GM19351 (cell line): ENCODE measurements around the gene PANX1.

Experiments used
- ATAC-seq: cut with Tn5 transposase; IDR thresholded peaks from one replicate; pipeline ENCODE4 v1.9.1; 2021; ENCODE audit warnings: mild to moderate bottlenecking, moderate library complexity; ENCODE audit not compliant: unreplicated experiment

PANX1 gene

GRCh38 chr11:94129512-94130297, 1.1 kb downstream of the PANX1 start:
- no peak for ATAC-seq

DNA sequence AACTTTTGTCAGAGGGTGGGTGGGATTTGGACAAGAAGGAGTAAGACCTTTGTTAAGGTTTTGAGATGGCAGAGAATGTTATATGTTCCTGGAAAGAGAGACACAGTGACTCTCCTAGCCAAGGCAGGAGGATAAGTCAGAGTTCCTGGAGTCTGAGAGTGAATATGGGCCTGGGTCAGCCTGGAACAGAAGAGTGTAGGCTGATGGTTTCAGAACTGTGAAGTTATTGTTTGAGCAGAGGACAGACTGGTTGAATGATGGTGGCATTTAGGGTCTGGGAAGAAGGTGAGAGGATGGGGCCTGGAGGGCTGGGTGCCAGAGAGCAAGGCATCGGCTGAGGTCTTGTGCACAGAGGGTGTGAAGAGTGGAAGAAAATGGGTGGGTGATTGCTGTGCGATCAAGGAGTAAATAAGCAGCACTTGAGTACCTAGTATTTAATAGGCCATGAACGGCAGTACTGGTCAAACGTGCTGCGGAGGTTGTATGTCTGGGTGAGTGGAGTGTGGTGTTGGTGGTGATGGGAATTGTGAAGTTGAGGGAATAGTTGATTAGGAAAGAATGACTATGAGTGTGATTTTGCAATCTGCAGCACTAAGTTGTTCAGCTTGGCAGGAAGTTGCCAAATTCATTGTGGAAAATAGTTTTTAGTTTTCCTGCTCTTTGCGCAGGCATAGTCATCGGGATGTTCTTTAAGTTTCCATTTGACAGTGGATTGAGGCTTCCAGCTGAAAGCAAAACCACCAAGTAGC, 1.8 kb downstream of the PANX1 start:
- ATAC-seq, result no peak

GRCh38 chr11:94131047-94131717, 2.5 kb downstream of the PANX1 start:
- ATAC-seq, result no peak

DNA sequence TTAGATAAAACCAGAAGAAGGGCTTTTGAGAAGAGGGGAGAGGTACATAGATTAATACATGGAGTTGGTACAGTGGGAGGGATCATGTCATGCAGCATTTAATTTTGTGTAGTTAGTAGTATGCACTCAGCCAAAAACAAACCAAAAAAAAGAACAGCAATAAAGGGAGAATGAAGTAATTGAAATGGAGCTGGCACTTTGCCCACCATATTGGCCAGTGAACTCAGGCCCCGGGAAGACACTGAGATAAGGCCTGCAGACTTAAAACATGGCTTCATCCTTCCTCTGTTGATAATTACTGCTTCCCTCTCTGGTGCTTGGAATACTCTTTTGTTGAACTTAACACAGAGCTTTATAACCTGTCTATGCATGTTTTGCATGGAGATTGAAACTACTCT, 3.1 kb downstream of the PANX1 start:
- ATAC-seq, result no peak

DNA sequence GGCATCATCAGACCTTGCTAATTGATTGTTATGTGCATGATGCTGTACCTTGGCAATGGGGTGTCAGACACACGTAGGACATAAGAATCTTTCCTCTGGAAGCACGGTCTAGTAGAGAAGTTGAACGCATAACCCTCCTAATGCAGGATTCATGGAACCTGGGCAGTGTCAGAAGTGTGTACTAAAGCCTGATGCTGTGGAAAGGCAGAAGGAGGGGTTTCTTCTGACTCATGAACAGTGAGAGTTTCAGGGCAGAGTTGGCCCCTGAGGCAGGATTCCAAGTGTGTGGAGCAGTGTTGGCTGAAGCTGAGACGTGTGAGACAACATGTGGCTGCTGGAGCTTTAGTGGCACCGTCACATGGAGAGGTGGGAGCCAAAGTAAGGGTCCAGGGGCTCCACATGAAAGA, 3.5 kb downstream of the PANX1 start:
- ATAC-seq, result no peak

- no peak for ATAC-seq
Observed at GRCh38 chr11:94132823-94133408, 4.3 kb downstream of the PANX1 start.

GRCh38 chr11:94133752-94134151, 5.1 kb downstream of the PANX1 start:
- no peak for ATAC-seq

- peak; percentile 62 for ATAC-seq
Observed at GRCh38 chr11:94134651-94135512, 6.2 kb downstream of the PANX1 start.

DNA sequence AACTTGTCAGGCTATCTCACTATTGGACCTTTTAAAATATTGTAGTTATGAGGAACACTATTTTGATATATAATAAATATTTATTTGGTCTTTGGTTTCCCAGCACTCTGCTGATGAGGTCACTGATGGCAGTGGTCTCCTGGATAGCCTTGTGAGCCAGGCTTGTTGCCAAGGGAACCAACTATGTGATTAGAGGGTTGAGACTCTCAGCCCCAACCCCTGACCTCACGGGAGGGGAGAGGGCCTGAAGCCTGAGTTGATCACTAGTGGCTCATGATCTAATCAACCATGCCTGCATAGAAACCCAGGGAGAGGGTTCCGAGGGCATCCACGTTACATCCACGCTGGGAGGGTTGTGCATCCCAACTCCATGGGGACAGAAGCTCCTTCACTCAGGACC, 10.8 kb downstream of the PANX1 start:
- no peak for ATAC-seq

- ATAC-seq, result no peak
Observed at GRCh38 chr11:94140154-94140655, 11.6 kb downstream of the PANX1 start.

DNA sequence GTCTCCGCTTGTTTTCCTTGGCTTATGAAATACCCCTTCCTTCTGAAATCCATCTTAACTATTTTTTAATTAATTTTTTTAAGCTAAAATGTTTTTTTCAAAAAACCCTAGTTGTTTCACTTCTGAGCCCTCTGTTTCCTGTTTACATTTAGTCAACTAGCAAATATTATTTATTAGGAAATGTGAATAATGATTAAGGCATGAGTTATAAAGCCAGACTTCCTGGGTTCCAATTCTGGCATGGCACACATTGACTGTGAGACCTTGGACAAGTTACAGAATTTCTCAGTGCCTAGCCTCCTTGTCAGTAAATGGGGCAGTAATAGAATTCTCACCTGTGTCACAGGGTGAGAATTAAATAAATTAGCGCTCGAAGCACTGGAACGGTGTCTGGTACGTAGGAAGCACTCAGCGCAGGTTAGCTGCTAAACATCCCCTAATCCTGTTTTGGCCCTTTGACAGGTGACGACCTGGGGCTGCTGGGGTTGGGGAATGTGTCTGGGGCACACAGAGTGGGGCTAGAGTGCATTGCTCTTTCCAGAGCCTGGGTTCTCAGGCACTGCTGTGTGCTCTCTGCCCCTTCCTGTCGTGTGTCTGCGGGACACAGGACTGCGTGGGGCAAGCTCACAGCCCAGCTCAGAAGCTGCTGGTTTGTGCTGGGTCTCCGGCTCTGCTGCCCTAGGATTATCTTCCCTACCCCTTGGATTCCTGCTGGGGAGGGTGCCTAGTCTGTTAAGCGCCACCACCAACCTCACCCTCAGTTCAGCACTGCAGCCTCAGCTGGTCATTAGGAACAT, 13.1 kb downstream of the PANX1 start:
- no peak for ATAC-seq

GRCh38 chr11:94142308-94143281, 14.0 kb downstream of the PANX1 start:
- ATAC-seq, result no peak

GRCh38 chr11:94144216-94144615, 15.6 kb downstream of the PANX1 start:
- no peak for ATAC-seq

GRCh38 chr11:94144664-94145063, 16.0 kb downstream of the PANX1 start:
- no peak for ATAC-seq

GRCh38 chr11:94145431-94145830, 16.8 kb downstream of the PANX1 start:
- no peak for ATAC-seq

DNA sequence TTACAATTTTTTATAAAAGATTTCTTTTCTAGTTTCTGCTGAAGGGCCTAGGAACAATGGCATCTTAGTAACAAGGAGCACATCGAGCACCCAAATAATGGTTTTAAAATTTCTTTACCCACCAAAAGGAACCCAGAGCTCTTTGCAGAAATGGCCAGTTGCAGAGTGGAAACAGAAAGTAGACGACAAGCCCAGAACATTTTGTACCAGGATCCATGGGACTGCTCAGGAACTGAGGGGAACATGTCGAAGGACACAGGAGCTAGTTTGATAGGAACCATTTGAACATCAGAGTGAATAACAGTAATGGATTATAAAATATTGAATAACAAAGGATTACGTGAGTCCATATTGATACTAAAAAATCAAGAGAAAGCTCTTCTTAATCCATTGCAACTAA, 17.3 kb downstream of the PANX1 start:
- ATAC-seq, result no peak

DNA sequence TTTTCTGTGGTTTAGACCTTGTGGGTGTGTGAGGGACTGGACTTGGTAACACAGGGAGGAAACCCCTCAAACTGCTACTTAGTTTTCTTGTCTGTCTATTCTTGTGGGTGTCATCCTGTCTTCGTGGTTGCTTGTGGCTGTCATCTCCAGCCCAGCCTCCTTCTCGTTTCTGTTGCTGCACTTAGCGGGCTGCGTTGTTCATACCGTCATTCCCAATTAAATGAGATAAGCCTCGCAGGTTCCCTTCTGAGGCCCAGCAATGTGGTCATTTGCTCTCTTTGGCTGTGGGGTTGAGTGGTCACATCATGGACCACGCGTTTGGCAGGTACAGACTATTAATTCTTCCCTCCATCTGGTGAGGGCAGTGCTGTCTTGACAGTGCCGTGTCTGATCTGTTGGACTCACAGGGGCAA, 18.8 kb downstream of the PANX1 start:
- ATAC-seq, result no peak

DNA sequence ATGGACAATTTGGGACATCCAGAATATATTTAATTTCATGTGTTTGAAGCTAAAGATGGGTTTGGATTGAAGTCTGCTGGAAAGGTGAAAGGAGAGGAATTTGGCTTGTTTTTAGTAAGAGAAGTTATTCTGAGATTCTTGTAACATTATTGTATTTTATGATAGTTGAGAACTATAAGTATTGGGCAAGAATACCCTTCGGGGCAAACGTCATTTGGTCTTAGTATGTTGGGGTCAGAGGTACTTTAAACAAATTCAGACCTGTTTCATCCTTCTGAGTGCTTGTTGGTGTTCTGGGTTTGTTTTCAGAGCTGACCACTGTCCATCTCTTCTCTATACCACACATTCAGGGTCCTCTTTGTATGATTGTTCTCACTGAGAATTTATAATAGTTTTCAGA, 19.5 kb downstream of the PANX1 start:
- ATAC-seq, result no peak
